Smooth muscle cell (in vitro differentiated cells): Measurements from ENCODE around the gene LINS1. TPM values are rescaled to one million over a fixed set of nuclear protein-coding genes. Genes with fewer than 3 reads are reported as not detected.

Experiments
- DNase-seq: peaks from one replicate; lab custom pipeline; 2025; ENCODE audit not compliant: unreplicated experiment; lab: John Stamatoyannopoulos, UW
- H2AFZ ChIP-seq: fragments of 200-600 bp; sonication (generic); 2 replicates; pipeline ENCODE4 v1.6.0; 2016; ENCODE audit warnings: antibody characterized with exemption, low read depth, mild to moderate bottlenecking
- H3F3A ChIP-seq: fragments of 200-600 bp; sonication (generic); 2 replicates; pipeline ENCODE4 v1.6.0; 2017; ENCODE audit warnings: antibody characterized with exemption, low read depth
- H3K27ac ChIP-seq: fragments of 200-600 bp; sonication (generic); 2 replicates; pipeline ENCODE4 v1.5.1; 2016; ENCODE audit warnings: low read depth, mild to moderate bottlenecking
- H3K27me3 ChIP-seq: fragments of 200-600 bp; sonication (generic); 2 replicates; pipeline ENCODE4 v1.6.1; 2016; ENCODE audit warnings: low read depth, mild to moderate bottlenecking
- H3K36me3 ChIP-seq: fragments of 200-600 bp; sonication (generic); 2 replicates; pipeline ENCODE4 v1.5.1; 2016; ENCODE audit warnings: low read depth
- H3K4me1 ChIP-seq: fragments of 200-600 bp; sonication (generic); 2 replicates; pipeline ENCODE4 v1.5.1; 2016; ENCODE audit warnings: low read depth
- H3K4me2 ChIP-seq: fragments of 200-600 bp; sonication (generic); 2 replicates; pipeline ENCODE4 v1.6.0; 2016; ENCODE audit warnings: mild to moderate bottlenecking
- H3K4me3 ChIP-seq: fragments of 200-600 bp; sonication (generic); 2 replicates; pipeline ENCODE4 v1.5.1; 2016; ENCODE audit warnings: mild to moderate bottlenecking
- H3K79me2 ChIP-seq: fragments of 200-600 bp; sonication (generic); 2 replicates; pipeline ENCODE4 v1.6.0; 2016; ENCODE audit warnings: low read depth, mild to moderate bottlenecking
- H3K9ac ChIP-seq: fragments of 200-600 bp; sonication (generic); 2 replicates; pipeline ENCODE4 v1.6.0; 2016; ENCODE audit warnings: low read depth
- H3K9me3 ChIP-seq: fragments of 200-600 bp; sonication (generic); replicated peaks from 2 replicates; pipeline ENCODE4 v1.5.1; 2016; ENCODE audit warnings: low read depth
- H4K20me1 ChIP-seq: fragments of 200-600 bp; sonication (generic); 2 replicates; pipeline ENCODE4 v1.6.0; 2016; ENCODE audit warnings: low read depth
- CTCF ChIP-seq: fragments of 200-600 bp; sonication (generic); IDR thresholded peaks from 2 replicates; pipeline ENCODE4 v1.5.1; 2017; ENCODE audit warnings: borderline replicate concordance, mild to moderate bottlenecking, antibody characterized with exemption; ENCODE audit not compliant: insufficient read depth, poor library complexity, severe bottlenecking
- WGBS: methylation state at CpG from one replicate; pipeline ENCODE4 v1.1.7; 2016; ENCODE audit warnings: low lambda C conversion rate; 5-methylcytosine and 5-hydroxymethylcytosine counted together
- polyA plus RNA-seq: library from polyadenylated mRNA; unstranded; fragments of >200 nt; fragmentation: Nextera tagmentation; extraction: Ambion mirVana; gene quantifications from 2 replicates; pipeline ENCODE4 v1.2.1, GENCODE V29; 2016
- total RNA-seq: library from RNA; depleted of rRNA; stranded (reverse); fragments of >200 nt; gene quantifications from 2 replicates; pipeline ENCODE4 v1.2.3, GENCODE V29; 2014

The LINS1 gene
- total RNA-seq = 9.2 and 9.7 TPM in 2 replicates
- polyA plus RNA-seq = 6.0 and 8.5 TPM in 2 replicates

GRCh38 chr15:100602064-100602822 is at the start of gene LINS1, which contains the start of gene ASB7:
Gene LINS1 (minus strand): TSS chr15:100602184. CDS start chr15:100580842, 21,342 bp downstream.
Gene ASB7 (plus strand): TSS chr15:100602589. CDS start chr15:100612217, 9,628 bp downstream.
- no peaks in the 10 kb centered on the region for H3K9me3 ChIP-seq
- no peaks in the 10 kb centered on the region for H3F3A ChIP-seq
- peak; percentile 96 for DNase-seq
- peaks cover 19% of the 10 kb centered on the region for H4K20me1 ChIP-seq
- H3K27ac ChIP-seq = peak within 1 kb of the TSS; percentile 59
- H3K4me1 ChIP-seq = peaks cover 14% of the 10 kb centered on the region
- peak within 1 kb of the TSS; percentile 99 for H3K4me3 ChIP-seq
- peak within 1 kb of the TSS; percentile 87 for H3K9ac ChIP-seq
- peak within 1 kb of the TSS; percentile 95 for H2AFZ ChIP-seq
- H3K36me3 ChIP-seq = no peaks in the 10 kb centered on the region
- H3K79me2 ChIP-seq = peaks cover 84% of the 10 kb centered on the region
- WGBS = 2% methylated on average over 48 of the region's 51 CpGs
- peak within 1 kb of the TSS; percentile 94 for H3K4me2 ChIP-seq
- no peaks in the 10 kb centered on the region for H3K27me3 ChIP-seq
- no peak for TF ChIP-seq CTCF

GRCh38 chr15:100651253-100651652 is 49.3 kb upstream of the LINS1 start:
- H3K9ac ChIP-seq = no peak overlapping the region
- WGBS = 87% methylated on average over 5 of the region's 5 CpGs
- no peak overlapping the region for H2AFZ ChIP-seq
- H3K27me3 ChIP-seq = no peaks in the 10 kb centered on the region
- H3K79me2 ChIP-seq = no peaks in the 10 kb centered on the region
- no peaks in the 10 kb centered on the region for H3K9me3 ChIP-seq
- peaks cover 22% of the 10 kb centered on the region for H4K20me1 ChIP-seq
- no peak for DNase-seq
- H3K4me2 ChIP-seq = no peak overlapping the region
- no peak for TF ChIP-seq CTCF
- H3F3A ChIP-seq = no peaks in the 10 kb centered on the region
- no peaks in the 10 kb centered on the region for H3K36me3 ChIP-seq
- no peak overlapping the region for H3K27ac ChIP-seq
- H3K4me1 ChIP-seq = no peaks in the 10 kb centered on the region
- H3K4me3 ChIP-seq = no peak overlapping the region

- H3K4me2 ChIP-seq = no peak overlapping the region
- H3K27me3 ChIP-seq = no peaks in the 10 kb centered on the region
- 91% methylated on average over 1 of the region's 1 CpG for WGBS
These were observed 48.7 kb upstream of the LINS1 start for GRCh38 chr15:100650685-100651084.

More at GRCh38 chr15:100650685-100651084, 48.7 kb upstream of the LINS1 start:
- no peaks in the 10 kb centered on the region for H3K9me3 ChIP-seq
- TF ChIP-seq CTCF = no peak
- no peak overlapping the region for H3K27ac ChIP-seq
- no peak overlapping the region for H3K9ac ChIP-seq
- H3K79me2 ChIP-seq = no peaks in the 10 kb centered on the region
- no peaks in the 10 kb centered on the region for H3F3A ChIP-seq
- H4K20me1 ChIP-seq = peaks cover 27% of the 10 kb centered on the region
- H3K4me3 ChIP-seq = no peak overlapping the region
- H3K4me1 ChIP-seq = no peaks in the 10 kb centered on the region
- DNase-seq = no peak
- no peaks in the 10 kb centered on the region for H3K36me3 ChIP-seq
- H2AFZ ChIP-seq = no peak overlapping the region
